ENCODE data around the gene SMAGP.

SMAGP gene

GRCh38 chr12:51242120-51242519 is 28.1 kb downstream of the SMAGP start:
- no peak overlapping the region for H3K27ac ChIP-seq
- H3K27me3 ChIP-seq (ENCODE audit: insufficient read depth, low read depth, severe bottlenecking), result no peaks in the 10 kb centered on the region
- H3K9me3 ChIP-seq (ENCODE audit: severe bottlenecking), result no peaks in the 10 kb centered on the region
- no peak overlapping the region for H3K4me3 ChIP-seq (ENCODE audit: low read depth, low read length)
- TF ChIP-seq CTCF (IDR thresholded peaks at IDR 0.05; ENCODE audit: low read depth, low read length), result no peak
- DNase-seq, result no peak
- H3K36me3 ChIP-seq, result peaks cover 28% of the 10 kb centered on the region

DNA sequence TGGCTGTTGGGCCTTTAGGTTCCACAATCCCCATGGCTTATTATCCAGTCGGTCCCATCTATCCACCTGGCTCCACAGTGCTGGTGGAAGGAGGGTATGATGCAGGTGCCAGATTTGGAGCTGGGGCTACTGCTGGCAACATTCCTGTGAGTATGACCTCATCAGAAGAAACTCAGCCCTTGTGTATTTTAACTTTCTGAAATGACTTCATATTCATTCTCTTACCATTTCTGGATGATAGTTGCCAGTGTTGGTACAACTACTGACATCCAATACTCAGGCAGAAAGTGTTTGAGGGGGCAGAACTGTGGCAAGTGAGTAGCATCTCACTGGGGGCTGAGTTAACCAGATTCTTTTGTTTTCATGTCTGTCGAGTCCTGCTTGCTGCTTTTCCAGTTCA is 29.2 kb downstream of the SMAGP start:
- TF ChIP-seq CTCF (IDR thresholded peaks at IDR 0.05; ENCODE audit: low read depth, low read length), result no peak
- H3K36me3 ChIP-seq, result peaks cover 28% of the 10 kb centered on the region

DNA sequence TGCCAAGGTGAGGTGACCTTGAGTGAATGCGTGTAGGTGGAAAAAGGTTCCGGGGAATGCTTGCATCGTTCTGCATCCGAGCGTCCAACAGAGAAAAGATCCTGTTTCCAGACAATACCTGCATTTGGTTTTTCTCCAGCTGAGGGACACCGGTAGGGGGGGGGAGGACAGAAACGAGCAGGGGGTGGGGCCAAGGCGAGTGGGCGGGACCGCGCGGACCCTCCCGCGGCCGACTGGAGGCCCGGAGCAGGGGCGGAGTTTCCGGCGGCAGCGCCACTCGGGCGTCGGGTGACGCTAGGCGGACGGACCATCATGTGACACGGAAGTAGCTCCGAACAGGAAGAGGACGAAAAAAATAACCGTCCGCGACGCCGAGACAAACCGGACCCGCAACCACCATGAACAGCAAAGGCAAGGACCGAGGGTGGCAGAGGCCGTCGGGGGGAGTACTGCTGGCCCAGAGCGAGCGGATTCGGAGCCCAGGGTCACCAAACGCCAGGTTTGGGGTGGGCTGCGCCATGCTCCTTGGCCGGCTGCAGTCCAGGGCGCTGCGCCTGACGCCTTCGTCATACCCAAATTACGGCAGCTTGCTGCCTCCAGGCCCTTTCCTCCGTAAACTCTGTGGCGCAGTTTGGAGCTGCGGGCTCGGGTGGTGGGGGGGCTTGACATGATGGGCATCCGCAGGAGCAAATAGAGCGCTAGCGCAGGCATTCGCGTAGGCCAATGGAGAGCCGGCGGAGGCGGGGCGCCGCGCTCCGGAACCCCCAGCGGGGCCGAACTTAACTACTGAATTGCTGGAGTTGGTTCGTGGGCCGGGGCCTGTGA is 31.5 kb downstream of the SMAGP start, which contains the start of gene DAZAP2:
TSS of gene DAZAP2 (plus strand) at position 317 of the 825 bp plus-strand sequence. CDS start at position 399, 82 bp downstream.
- peak; percentile 27; the same call in 1 of the 2 replicates for TF ChIP-seq CTCF (IDR thresholded peaks at IDR 0.05; ENCODE audit: low read depth, low read length)
- Histone ChIP-seq H3K27me3 (ENCODE audit: insufficient read depth, low read depth, severe bottlenecking) (no peaks in the 10 kb centered on the region), H3K27ac (peak within 1 kb of the TSS; percentile 92), H3K9me3 (ENCODE audit: severe bottlenecking) (no peaks in the 10 kb centered on the region), H3K4me3 (ENCODE audit: low read depth, low read length) (peak within 1 kb of the TSS; percentile 96), H3K36me3 (peaks cover 21% of the 10 kb centered on the region)
- DNase-seq, result peak; percentile 96

More for the DNA sequence above, 29.2 kb downstream of the SMAGP start:
- no peaks in the 10 kb centered on the region for H3K9me3 ChIP-seq (ENCODE audit: severe bottlenecking)
- no peak overlapping the region for H3K4me3 ChIP-seq (ENCODE audit: low read depth, low read length)
- no peak for DNase-seq
- no peak overlapping the region for H3K27ac ChIP-seq
- no peaks in the 10 kb centered on the region for H3K27me3 ChIP-seq (ENCODE audit: insufficient read depth, low read depth, severe bottlenecking)

DNA sequence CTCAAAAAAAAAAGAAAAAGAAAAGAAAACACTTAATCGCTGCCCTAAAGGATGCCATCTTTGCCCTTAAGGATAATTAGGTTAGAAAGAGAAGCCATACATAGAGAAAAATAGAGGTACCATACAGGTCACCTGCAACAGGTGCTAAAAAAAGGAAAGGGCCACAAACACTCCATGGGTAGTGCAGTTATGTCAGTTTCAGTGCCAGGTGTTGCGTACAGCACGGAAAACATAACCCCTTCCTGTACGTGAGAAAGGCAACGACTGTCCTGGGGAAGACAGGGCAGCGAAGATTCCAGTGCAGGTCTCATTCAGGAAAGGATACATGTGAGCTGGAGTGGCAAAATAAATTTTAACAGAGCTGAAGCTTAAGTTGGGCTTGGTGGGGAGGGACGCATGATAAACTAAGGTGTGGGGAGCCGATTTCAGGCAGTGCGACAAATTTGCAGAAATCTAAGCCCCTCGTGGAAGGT is 32.1 kb downstream of the SMAGP start:
- TF ChIP-seq CTCF (IDR thresholded peaks at IDR 0.05; ENCODE audit: low read depth, low read length), result no peak
- Histone ChIP-seq H3K4me3 (ENCODE audit: low read depth, low read length) (peak overlapping the region; percentile 96), H3K9me3 (ENCODE audit: severe bottlenecking) (no peaks in the 10 kb centered on the region), H3K27me3 (ENCODE audit: insufficient read depth, low read depth, severe bottlenecking) (no peaks in the 10 kb centered on the region), H3K36me3 (peaks cover 21% of the 10 kb centered on the region), H3K27ac (peak overlapping the region; percentile 39)
- DNase-seq, result no peak

GRCh38 chr12:51234530-51234929 is 35.7 kb downstream of the SMAGP start:
- no peaks in the 10 kb centered on the region for H3K9me3 ChIP-seq (ENCODE audit: severe bottlenecking)
- H3K4me3 ChIP-seq (ENCODE audit: low read depth, low read length), result no peak overlapping the region
- no peak for DNase-seq
- TF ChIP-seq CTCF (IDR thresholded peaks at IDR 0.05; ENCODE audit: low read depth, low read length), result no peak
- peaks cover 2% of the 10 kb centered on the region for H3K36me3 ChIP-seq
- no peak overlapping the region for H3K27ac ChIP-seq
- no peaks in the 10 kb centered on the region for H3K27me3 ChIP-seq (ENCODE audit: insufficient read depth, low read depth, severe bottlenecking)

All from WERI-Rb-1 (cell line).